ENCODE measurements around the gene INPP5J.
A peak's percentile ranks its signal among the peaks of the same experiment; 100 is the strongest.
"Not testable (repeated sequence)": the region's sequence is repeated elsewhere in the genome, so short reads cannot be mapped to it uniquely, and the experiment has no call there.

The INPP5J gene

DNA sequence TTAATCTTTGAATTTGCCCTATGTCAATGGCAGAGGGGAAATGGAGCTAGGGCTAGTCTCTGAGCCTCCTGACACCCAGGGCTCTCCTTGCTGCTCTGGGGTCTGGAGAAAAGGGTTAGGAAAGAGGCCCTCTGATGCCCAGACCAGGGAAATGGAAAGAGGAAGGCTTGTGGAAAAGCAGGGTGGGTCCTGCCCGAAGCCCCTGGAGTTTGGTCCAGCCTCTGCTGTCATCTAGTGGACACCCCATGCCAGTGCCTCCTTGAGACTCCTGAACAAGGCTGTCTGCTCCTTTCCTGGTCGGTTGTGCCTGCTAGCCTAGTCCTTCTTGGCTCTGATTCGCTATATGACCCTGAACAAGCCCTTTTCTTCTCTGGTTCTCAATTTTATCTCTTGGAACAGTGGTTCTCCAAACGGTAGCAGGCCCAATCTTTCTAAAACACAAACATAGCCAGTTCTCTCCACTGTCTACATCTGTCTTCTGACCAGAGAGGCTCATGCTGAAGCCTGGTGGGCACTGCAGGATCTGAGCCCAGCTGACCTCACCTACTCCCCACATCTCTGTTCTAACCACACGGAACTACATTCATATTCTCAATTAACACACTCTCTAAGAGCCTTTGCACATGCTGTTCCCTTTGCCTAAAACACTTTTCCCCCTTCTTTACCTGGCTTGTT, 26.3 kb downstream of the INPP5J start:
- DNase-seq (ENCODE audit: low spot score) (peak; percentile 54), FAIRE-seq (no peak)

DNA sequence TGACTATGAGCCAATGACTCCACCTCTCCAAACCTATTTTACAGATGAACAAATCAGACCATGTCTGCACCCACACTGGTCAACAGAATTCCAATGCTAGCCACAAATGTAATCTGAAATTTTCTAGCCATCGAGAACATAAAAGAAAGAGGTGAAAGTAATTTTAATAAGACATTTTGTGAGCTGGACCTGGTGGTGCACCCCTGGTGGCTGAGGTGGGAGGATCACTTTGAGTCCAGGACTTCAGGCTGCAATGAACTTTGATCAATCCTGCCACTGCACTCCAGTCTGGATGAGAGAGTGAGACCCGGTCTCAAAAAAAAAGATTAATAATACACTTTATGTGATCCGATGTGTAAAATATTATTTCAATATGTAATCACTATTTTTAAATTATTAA, 27.8 kb downstream of the INPP5J start:
- FAIRE-seq, result no peak

DNA sequence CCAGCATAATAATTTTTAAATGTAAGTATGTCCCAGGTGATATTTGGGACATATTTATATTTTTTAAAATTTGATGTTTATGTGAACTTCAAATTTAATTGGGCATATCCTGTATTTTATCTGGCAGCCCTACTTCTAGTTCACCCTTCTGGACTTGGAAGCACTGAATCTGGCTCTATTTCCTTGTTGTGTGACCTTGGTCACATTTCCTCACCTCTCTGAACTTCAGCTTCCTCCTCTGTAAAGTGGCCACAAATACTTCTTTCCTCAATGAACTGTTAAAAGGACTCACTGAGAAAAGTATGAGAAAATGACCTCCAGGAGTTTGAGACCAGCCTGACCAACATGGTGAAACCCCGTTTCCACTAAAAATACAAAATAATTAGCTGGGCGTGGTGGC, 29.1 kb downstream of the INPP5J start:
- no peak for FAIRE-seq
- no peak for DNase-seq (ENCODE audit: low spot score)

More for the DNA sequence above, 27.8 kb downstream of the INPP5J start:
- no peak for DNase-seq (ENCODE audit: low spot score)

DNA sequence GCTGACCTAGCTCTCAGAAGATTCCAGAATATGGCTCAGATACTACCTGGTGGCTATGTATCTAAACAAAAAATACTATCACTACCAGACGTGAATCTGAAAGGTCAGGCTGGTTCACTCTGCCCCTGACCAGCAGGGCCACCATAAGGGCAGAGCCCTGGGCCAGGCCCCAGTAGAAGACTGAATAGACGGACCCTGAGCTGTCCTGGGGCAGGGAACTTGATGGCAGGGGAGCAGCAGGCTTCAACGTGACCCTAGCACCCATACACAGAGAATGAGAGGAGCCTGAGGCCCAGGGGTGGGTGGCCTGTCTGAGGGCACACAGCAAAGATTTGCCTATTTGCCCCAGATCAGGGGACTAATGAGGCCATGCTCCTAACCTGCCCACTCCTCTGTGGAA, 30.6 kb downstream of the INPP5J start:
- DNase-seq (ENCODE audit: low spot score), result no peak
- FAIRE-seq, result no peak

DNA sequence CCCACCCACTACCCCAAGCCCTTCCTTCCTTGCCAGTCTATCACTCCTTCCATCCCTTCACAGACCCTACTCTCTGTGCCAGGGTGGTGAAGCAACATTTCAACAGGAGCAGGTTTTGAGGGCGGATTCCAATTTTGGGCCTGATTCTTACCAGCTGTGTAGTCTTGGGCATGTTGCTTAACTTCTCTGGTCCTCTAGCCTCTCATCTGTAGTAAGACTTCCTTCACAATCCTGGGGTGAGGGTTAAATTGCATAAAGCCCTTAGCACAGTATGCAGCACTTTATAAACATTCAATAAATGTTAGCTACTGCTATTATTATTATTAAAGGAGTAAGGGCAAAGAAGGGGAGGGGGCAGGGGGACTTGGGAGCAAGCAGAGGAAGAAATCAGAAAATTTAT, 32.2 kb downstream of the INPP5J start:
- DNase-seq (ENCODE audit: low spot score) (no peak), FAIRE-seq (no peak)

DNA sequence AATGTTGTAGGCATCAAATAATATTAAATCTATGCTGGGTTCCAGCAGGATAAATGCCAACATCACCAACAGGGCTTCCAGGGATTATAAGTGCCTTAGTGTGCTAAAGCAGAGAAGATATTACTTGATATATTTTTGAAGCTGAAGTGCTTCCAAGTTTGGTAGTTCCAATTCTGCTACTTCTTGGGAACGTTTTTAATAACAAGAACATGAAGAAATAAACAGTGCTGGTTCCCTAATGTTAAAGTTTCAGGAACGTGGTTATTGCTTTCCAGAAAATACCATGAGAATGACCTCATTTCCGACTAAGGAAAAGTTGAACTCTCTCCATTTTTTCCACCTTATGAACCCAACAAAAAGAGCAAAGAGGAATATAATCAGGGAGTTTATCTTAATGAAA, 32.7 kb downstream of the INPP5J start:
- no peak for DNase-seq (ENCODE audit: low spot score)
- no peak for FAIRE-seq

DNA sequence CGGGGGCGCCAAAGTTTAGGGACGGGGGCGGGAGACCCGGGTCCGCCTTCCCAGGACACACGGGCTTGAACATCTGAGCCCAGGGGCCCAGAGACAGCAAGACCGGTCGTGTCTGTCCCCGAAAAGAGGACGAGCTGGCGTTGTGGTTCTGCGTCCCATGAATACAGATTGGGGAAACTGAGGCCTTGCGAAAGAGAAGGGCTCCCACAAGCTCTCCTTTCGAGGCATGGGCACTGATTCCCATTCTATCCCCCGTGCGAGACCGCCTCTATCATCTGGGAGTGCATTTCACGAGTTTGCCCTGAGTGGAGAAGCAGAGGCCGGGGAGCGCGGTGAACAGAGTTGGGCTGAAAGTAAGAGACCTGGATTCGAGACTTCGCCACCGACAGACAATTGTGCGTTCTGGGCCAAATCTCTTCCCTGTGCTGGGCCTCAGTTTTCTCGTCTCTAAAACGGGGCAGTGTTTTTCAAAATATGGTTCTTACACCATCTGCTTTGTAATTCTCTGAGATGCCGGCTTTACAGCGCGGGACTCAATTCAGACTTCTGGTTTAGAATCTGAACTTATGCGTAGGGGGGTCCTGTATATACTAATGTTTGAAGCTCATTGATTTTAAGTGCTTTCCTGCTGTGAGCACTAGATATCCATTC, 37.7 kb downstream of the INPP5J start:
- DNase-seq (ENCODE audit: low spot score) (no peak), FAIRE-seq (no peak)

DNA sequence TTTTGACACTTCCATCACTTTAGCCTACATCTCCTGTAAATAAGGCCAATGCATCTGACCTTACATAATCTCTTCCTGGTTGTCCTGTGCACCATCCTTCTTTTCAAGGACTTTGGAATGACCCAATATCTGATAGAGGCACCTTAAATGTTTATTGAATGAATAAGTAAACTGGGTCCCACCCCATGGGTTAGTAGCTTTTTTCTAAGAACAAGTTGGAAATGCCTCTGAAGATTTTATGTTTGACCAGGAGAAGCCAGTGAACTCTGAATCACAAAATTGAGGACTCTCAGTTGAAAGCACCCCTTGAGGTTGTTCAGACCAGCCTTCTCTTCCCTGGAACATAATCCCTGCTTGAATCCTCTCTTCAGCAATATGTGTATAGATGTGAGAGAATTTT, 38.6 kb downstream of the INPP5J start:
- DNase-seq (ENCODE audit: low spot score) (no peak), FAIRE-seq (no peak)

DNA sequence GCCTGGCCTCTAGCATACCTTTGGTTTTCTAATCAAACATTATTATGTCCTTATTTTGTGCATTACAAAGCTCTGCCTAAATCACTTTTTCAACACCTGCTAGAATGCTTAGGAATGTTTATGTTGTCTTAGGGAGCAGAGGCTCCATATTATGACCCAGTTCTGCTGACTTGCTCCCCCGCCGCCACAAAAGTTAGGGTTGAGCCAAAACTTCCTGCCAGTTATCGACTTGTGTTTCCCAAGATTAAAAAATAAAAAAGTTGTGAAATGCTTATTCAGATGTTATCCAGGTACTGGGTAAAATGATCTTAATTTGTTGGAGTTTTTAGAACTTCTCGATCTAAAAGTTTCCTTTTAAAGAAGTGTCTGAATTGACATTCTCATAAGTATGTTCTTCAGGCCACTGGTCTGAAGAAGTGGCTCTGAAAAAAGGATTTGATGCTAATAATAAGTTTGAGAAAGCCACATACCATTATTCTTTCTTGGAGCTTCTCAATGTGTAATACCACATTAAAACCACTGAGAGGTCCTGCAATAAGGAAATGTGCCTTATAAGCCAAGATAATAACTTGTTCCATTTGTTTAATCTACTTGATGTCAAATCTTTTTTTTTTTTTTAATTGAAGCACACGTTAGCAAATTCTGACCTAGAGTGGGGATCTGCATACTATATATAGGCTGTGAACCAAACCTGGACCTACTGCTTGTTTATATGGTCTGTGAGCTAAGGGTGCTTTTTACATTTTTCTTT, 39.4 kb downstream of the INPP5J start:
- DNase-seq (ENCODE audit: low spot score) (no peak), FAIRE-seq (no peak)

DNA sequence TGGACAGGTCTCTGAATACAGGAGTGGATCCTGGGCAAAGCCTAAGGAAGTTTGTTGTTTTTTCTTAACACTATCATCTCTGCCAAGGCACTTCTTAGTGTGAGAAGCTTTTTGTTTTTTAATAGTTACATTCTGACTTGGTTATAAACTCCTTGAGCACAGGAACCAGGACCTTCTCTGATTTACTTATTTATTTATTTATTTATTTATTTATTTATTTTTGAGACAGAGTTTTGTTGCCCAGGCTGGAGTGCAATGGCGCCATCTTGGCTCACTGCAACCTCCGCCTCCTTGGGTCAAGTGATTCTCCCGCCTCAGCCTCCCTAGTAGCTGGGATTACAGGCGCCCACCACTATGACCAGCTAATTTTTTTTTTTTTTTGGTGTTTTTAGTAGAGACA, 48.2 kb downstream of the INPP5J start:
- DNase-seq (ENCODE audit: low spot score) (no peak), FAIRE-seq (no peak)

DNA sequence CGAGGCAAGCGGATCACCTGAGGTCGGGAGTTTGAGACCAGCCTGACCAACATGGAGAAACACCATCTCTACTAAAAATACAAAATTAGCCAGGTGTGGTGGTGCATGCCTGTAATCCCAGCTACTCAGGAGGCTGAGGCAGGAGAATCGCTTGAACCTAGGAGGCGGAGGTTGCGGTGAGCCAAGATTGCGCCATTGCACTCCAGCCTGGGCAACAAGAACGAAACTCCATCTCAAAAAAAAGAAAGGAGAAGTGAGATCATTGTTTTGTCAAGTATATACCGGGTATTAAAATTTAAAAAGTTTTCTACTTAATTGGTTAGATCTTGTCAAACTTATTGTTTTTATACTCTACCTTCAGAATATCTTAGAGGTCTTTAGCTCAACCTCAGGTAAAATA, 49.0 kb downstream of the INPP5J start:
- FAIRE-seq; DNase-seq (ENCODE audit: low spot score): not testable (repeated sequence)

DNA sequence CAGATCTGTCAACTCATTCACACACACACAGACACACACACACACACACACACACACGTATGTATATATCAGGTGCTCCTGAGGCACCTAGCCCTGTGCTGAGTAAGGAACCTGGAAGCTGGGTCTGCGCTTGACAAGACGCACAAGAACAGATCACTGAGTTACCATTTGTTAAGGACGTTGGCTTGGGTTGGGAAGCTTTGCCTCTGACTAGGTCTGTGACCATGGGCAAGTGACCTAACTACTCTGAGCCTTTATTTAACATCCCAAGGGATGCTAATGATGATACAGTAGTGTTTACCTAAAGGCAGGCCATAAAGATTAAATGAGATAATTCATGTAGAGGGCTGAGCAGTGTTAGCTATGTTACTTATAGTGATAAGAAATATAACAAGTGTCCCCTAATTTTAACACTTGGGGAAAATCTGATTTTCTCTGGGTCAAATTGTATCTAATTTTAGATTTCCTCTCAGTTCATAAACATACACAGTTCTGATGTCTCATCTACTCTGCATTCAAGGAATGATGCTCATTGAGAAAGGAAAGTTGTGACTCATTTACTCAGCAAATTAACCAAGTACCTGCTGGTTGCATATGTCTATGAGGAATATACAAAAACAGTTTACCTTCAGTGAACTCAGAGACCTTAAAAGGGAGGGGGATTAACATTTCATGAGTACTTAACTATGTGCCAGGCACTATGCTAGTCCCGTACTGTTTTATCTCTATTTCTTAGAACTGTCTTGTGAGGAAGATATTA, 50.8 kb downstream of the INPP5J start:
- DNase-seq (ENCODE audit: low spot score), result peak; percentile 56

DNA sequence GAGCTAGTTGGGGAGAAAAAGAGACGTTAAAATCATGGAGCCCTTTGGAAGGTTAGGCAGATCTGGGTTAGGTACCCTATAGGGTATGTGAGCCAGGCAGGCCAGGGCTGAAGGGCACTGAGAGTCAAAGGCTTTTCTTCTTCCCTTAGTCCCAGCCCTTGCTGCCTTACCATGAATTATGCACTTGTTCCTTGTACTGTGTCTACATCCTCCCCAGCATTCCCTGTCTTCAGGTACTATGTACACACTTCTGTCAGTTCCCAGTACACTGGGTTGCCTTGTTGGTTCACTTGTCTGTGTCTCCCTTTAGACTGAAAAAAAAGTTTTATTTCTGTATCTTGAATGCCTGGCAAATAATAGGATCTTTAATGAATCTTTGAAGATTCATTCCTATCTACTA, 54.2 kb downstream of the INPP5J start:
- DNase-seq (ENCODE audit: low spot score), result no peak
- no peak for FAIRE-seq

More for the DNA sequence above, 50.8 kb downstream of the INPP5J start:
- FAIRE-seq, result peak; percentile 11

DNA sequence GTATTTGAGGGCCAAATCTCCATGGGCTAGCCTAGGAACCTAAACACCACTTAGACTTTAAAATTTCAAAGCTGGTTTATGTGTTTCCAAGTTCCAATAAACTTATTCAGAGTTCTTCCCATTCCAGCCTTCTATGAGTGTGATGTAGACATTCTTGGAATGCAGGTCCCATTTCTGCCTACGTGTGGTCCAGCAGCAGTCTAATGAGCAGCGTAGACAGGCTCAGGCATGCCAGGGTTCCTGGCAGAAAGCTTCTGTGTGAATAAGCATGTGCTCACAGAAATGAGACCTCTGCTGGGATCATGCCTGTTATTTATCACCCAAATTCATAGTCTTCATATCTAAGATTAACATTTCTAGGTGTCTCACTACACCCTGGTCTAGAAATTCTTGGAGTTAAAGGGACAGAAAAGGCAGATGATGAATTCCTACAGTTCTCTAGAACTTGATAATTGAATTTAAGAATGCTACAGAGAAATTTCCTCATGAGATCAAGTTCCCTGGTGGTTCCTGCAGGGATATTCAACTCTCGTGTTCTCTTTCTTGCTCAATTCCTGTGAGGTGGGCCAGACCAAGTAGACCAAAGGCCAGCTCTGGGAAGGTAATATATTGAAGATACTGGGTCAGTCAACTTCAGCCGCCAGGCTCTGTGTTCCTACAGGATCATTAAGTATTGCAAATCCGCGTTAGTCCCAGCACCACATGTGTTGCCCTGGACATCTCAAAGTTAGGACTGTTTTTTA, 54.8 kb downstream of the INPP5J start:
- peak; percentile 79 for DNase-seq (ENCODE audit: low spot score)
- FAIRE-seq, result peak; percentile 87

DNA sequence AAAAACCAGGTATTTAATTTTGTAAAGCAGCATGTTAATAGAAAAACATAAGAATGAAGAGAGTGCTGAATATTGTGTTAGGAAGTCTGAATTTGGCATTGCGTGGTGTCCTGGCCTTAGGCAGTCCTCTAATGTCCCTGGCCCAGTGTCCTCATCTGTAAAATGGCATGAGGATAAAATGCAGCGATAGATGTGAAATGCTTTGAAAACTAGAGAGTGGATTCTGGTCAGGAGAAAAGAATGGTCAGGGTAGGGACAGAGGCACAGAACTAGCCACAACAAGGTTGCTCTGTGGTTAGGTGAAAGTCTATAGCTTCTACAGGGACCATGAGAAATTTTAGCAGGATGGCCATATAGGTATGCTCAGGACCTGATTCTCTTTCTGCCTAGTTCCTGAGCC, 56.1 kb downstream of the INPP5J start:
- no peak for FAIRE-seq
- no peak for DNase-seq (ENCODE audit: low spot score)

DNA sequence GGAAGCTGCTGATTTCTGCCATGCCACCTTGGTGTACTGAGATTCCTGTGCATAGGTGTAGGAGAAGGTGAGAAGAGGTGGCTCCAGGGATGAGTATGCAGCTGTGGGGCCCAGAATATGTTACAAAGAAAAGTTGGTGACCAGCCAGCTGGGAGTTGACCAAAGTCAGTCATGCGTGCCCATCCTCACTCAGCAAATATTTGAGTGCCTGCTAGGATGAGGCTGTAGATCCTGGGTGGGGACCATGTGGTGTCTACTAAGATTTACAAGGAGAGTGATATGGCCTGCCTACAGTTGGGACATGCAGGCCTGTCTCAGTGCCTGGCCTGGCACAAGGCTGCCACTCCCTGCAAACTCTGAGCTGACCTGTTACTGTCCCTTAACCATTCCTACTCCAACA, 56.6 kb downstream of the INPP5J start:
- FAIRE-seq, result peak; percentile 92
- peak; percentile 81 for DNase-seq (ENCODE audit: low spot score)

DNA sequence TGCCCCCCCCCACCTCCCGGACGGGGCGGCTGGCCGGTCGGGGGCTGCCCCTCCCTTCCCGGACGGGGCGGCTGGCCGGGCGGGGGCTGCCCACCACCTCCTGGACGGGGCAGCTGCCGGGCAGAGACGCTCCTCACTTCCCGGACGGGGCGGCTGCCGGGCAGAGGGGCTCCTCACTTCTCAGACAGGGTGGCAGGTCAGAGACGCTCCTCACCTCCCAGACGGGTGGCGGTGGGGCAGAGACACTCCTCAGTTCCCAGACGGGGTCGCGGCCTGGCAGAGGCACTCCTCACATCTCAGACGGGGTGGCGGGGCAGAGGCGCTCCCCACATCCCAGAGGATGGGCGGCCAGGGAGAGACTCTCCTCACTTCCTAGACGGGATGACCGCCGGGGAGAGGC, 61.2 kb downstream of the INPP5J start:
- DNase-seq (ENCODE audit: low spot score) (no peak), FAIRE-seq (no peak)
